HepG2 (cell line): ENCODE results near the gene IRS2. TPM values are rescaled to one million over a fixed set of nuclear protein-coding genes. Genes with fewer than 3 reads are reported as not detected.

Experiments
- ATAC-seq: fragments of 200-7000 bp; cut with Tn5 transposase; 3 replicates; pipeline ENCODE4 v1.9.1; 2020; ENCODE audit warnings: mild to moderate bottlenecking, moderate library complexity
- BruUV-seq: library from RNA; stranded (reverse); fragments of 400-500 nt; replicated peaks from 2 replicates; lab custom pipeline; 2021; lab: Mats Ljungman, UMichigan
- CTCF ChIA-PET: fragments of 300-600 bp; formaldehyde crosslinking; extraction: SDS; loops from one replicate; lab custom pipeline; 2021; ENCODE audit warnings: low total read pairs, inconsistent platforms, low intra/inter-chr PET ratio; lab: Yijun Ruan, JAX
- POLR2A ChIA-PET: fragments of 350-600 bp; sonication (Branson Sonifier 250); formaldehyde crosslinking; loops from one replicate; lab custom pipeline; 2020; ENCODE audit warnings: antibody characterized with exemption, inconsistent platforms; lab: Yijun Ruan, JAX
- DNase-seq: peaks from one replicate; pipeline ENCODE4 v3.0.0-alpha.2; 2015; ENCODE audit warnings: low spot score
- FAIRE-seq: peaks from 3 replicates; lab custom pipeline; 2011; peaks lifted over from hg19 to GRCh38; lab: Jason Lieb, UNC
- H2AFZ ChIP-seq: one replicate; pipeline ENCODE4 v1.6.1; 2011; ENCODE audit warnings: low read length, inconsistent platforms
- H3K27ac ChIP-seq: fragments of 300-600 bp; 3 replicates; pipeline ENCODE4 v1.8.0; 2011; ENCODE audit warnings: mixed run types, mild to moderate bottlenecking, mixed read lengths, low read length, inconsistent platforms; ENCODE audit not compliant: insufficient read depth; ENCODE audit errors: extremely low read length
- H3K27me3 ChIP-seq, 2 experiments: fragments of 200-600 bp in 1 of 2; 2 replicates in 1 of 2; 3 replicates in 1 of 2; pipeline versions ENCODE4 v1.6.0 to v1.8.0; 2011; ENCODE audit warnings: low read length in 2 of 2, mild to moderate bottlenecking in 2 of 2, moderate library complexity in 2 of 2, inconsistent platforms in 1 of 2; ENCODE audit not compliant: insufficient read depth in 2 of 2, control insufficient read depth in 1 of 2
- H3K36me3 ChIP-seq, 2 experiments: fragments of 200-600 bp in 1 of 2; replicated peaks in 1 of 2; 2 replicates in 1 of 2; 3 replicates in 1 of 2; pipeline versions ENCODE4 v1.5.1 to v1.8.0; 2011; ENCODE audit warnings: low read length in 2 of 2, inconsistent platforms in 1 of 2; ENCODE audit not compliant: insufficient read depth in 2 of 2, control insufficient read depth in 1 of 2
- H3K4me1 ChIP-seq: 2 replicates; pipeline ENCODE4 v1.5.1; 2012; ENCODE audit warnings: low read length, inconsistent platforms; ENCODE audit not compliant: insufficient read depth
- H3K4me2 ChIP-seq: 2 replicates; pipeline ENCODE4 v1.6.0; 2011; ENCODE audit warnings: low read depth, low read length, inconsistent platforms
- H3K4me3 ChIP-seq, 3 experiments: fragments of 200-600 bp in 1 of 3; sonication (generic), shearing (Covaris generic) in 1 of 3; replicated peaks in 1 of 3; 2 replicates each; pipeline ENCODE4 v1.5.1; 2011 to 2016; ENCODE audit warnings: low read length in 3 of 3, inconsistent platforms in 2 of 3, low read depth in 2 of 3, mild to moderate bottlenecking in 2 of 3, control low read depth in 1 of 3, mixed read lengths in 1 of 3; ENCODE audit not compliant: insufficient read depth in 1 of 3
- H3K79me2 ChIP-seq: one replicate; pipeline ENCODE4 v1.6.1; 2011; ENCODE audit warnings: low read length, inconsistent platforms; ENCODE audit not compliant: insufficient read depth
- H3K9ac ChIP-seq: 2 replicates; pipeline ENCODE4 v1.6.0; 2011; ENCODE audit warnings: mild to moderate bottlenecking, low read depth, low read length, inconsistent platforms; ENCODE audit not compliant: insufficient read depth
- H3K9me3 ChIP-seq: 2 replicates; pipeline ENCODE4 v1.5.1; 2012; ENCODE audit warnings: mild to moderate bottlenecking, low read length
- H4K20me1 ChIP-seq: 2 replicates; pipeline ENCODE4 v1.6.0; 2011; ENCODE audit warnings: inconsistent platforms, mild to moderate bottlenecking, low read length, moderate library complexity; ENCODE audit not compliant: insufficient read depth
- ATAD3A ChIP-seq: sonication (generic); formaldehyde crosslinking; IDR thresholded peaks from 2 replicates; pipeline ENCODE4 v1.4.0; 2020; ENCODE audit warnings: missing genetic modification reagents
- CAMTA2 ChIP-seq: sonication (generic); formaldehyde crosslinking; IDR thresholded peaks from 2 replicates; pipeline ENCODE4 v1.4.0; 2020; ENCODE audit warnings: mild to moderate bottlenecking, missing genetic modification reagents, borderline replicate concordance
- ONECUT2 ChIP-seq: sonication (generic); formaldehyde crosslinking; IDR thresholded peaks from 2 replicates; pipeline ENCODE4 v1.4.0; 2020; ENCODE audit warnings: missing genetic modification reagents
- ZNF225 ChIP-seq: sonication (generic); formaldehyde crosslinking; IDR thresholded peaks from 2 replicates; pipeline ENCODE4 v1.4.0; 2020; ENCODE audit warnings: mild to moderate bottlenecking, missing genetic modification reagents
- ZNF281 ChIP-seq: sonication (generic); formaldehyde crosslinking; IDR thresholded peaks from 2 replicates; pipeline ENCODE4 v1.4.0; 2020; ENCODE audit warnings: missing genetic modification reagents, borderline replicate concordance
- ZNF780A ChIP-seq: sonication (generic); formaldehyde crosslinking; IDR thresholded peaks from 2 replicates; pipeline ENCODE4 v1.8.0; 2022; ENCODE audit warnings: mild to moderate bottlenecking, missing genetic modification reagents, moderate library complexity
- WGBS: methylation state at CpG from one replicate; pipeline ENCODE4 v1.1.6; 2017; ENCODE audit warnings: low lambda C conversion rate; 5-methylcytosine and 5-hydroxymethylcytosine counted together
- in situ Hi-C: cut with HindIII; loops from 2 replicates; pipeline ENCODE4 v1.10.0; 2017; ENCODE audit warnings: low pct_unique_long_range_greater_than_20kb; ENCODE audit not compliant: extremely low pct_ligation_motif_present
- intact Hi-C: fragments of 100-400 bp; cut with micrococcal nuclease; formaldehyde crosslinking; loops from one replicate; pipeline ENCODE4 v1.10.0; 2022; ENCODE audit not compliant: unreplicated experiment
- polyA plus RNA-seq, 8 experiments: library from polyadenylated mRNA; depleted of rRNA in 3 of 8; stranded (reverse) in 7 of 8; unstranded in 1 of 8; fragments of >200 nt; fragmentation: Illumina TruSeq in 4 of 8; extraction: Trizol in 4 of 8; gene quantifications; 2 replicates each; pipeline versions ENCODE4 v1.2.1 to v1.2.3, GENCODE V29; 2011 to 2016; ENCODE audit warnings: low read depth in 4 of 8, missing spikeins in 1 of 8, mixed read lengths in 1 of 8; ENCODE audit not compliant: insufficient read depth in 1 of 8
- total RNA-seq, 5 experiments: library from RNA; depleted of rRNA; stranded (reverse); fragments of >200 nt; fragmentation: Illumina TruSeq; extraction: Trizol; gene quantifications; 2 replicates each; pipeline ENCODE4 v1.2.3, GENCODE V29; 2016; ENCODE audit warnings: low read depth in 1 of 5

The IRS2 gene
- total and polyA plus RNA-seq, 2 of the 13 experiments (the other 11 are each of a cell fraction or from before 2014, with no cell fraction given), result 0.02 to 0.04 TPM

- WGBS, result 89% methylated on average over 19 of the region's 77 CpGs
- no TSS peak for BruUV-seq
- intact Hi-C loops, result loop anchor here (10.0 kb wide), 1 partner anchor 527 kb away; no protein-coding TSS in a partner anchor
Observed at GRCh38 chr13:109782066-109782822, 4.1 kb downstream of the IRS2 start.

More at GRCh38 chr13:109782066-109782822, 4.1 kb downstream of the IRS2 start:
- H3K4me1 ChIP-seq, result no peaks in the 10 kb centered on the region
- no peaks in the 10 kb centered on the region for H4K20me1 ChIP-seq
- peaks cover 0 to 4% of the 10 kb centered on the region in 2 experiments; a peak in 1 of 5 replicates for H3K27me3 ChIP-seq
- H3K9me3 ChIP-seq, result no peaks in the 10 kb centered on the region
- no peak overlapping the region for H3K27ac ChIP-seq
- no peak overlapping the region for H3K4me2 ChIP-seq
- POLR2A ChIA-PET, result no interaction called here
- no peaks in the 10 kb centered on the region for H3K36me3 ChIP-seq
- FAIRE-seq (no peak), ATAC-seq (no peak), DNase-seq (no peak)
- in situ Hi-C loops, result loop anchor here (25.0 kb wide), 1 partner anchor 820 kb away; no protein-coding TSS in a partner anchor
- no peaks in the 10 kb centered on the region for H3K79me2 ChIP-seq
- H3K4me3 ChIP-seq, result no peak overlapping the region
- no peak overlapping the region for H2AFZ ChIP-seq
- H3K9ac ChIP-seq, result no peak overlapping the region
- TF ChIP-seq ATAD3A (no peak), CAMTA2 (CRISPR knock-in tag) (no peak), ONECUT2 (no peak), ZNF281 (CRISPR knock-in tag) (no peak), ZNF225 (CRISPR knock-in tag) (no peak), ZNF780A (CRISPR knock-in tag) (no peak)
- TF ChIP-seq, all 625 proteins: peak for 0
- CTCF ChIA-PET, result no interaction called here
